22Rv1 (cell line): ENCODE data around the gene ABI3BP.

ENCODE experiments used
- H3K27ac ChIP-seq: fragments of 450-650 bp; 2 replicates; pipeline ENCODE4 v1.5.1; 2017
- CTCF ChIP-seq: fragments of 450-650 bp; IDR thresholded peaks from 2 replicates; pipeline ENCODE4 v1.5.1; 2017; ENCODE audit warnings: mild to moderate bottlenecking
- ZFX ChIP-seq: fragments of 450-650 bp; IDR thresholded peaks from 2 replicates; pipeline ENCODE4 v1.6.1; 2017; ENCODE audit warnings: antibody characterized with exemption, borderline replicate concordance

Gene ABI3BP

GRCh38 chr3:100852840-100853239 is 140.4 kb downstream of the ABI3BP start:
- TF ChIP-seq ZFX (no peak), CTCF (no peak)
- H3K27ac ChIP-seq, result no peak overlapping the region

DNA sequence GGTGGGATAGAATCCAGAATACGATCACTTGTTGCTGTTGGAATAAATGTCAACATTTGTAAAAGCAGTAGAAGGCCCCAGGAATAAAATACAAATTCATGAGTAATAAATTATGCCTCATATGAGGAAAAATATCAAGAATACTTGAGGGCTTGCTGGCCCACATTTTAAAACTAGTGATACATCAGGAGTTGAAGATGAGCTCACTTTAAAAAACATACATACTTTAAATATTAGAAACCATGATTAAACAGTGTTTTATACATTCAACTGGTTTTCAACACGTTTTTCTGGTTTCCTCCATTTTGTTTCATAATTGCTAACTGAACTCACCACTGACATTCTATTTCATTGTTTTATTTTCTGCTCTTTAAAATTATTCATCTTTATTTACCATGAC is 142.5 kb downstream of the ABI3BP start:
- no peak overlapping the region for H3K27ac ChIP-seq
- no peak for TF ChIP-seq CTCF
- TF ChIP-seq ZFX, result no peak

- no peak overlapping the region for H3K27ac ChIP-seq
- TF ChIP-seq ZFX, result no peak
- TF ChIP-seq CTCF, result no peak
These were observed 143.1 kb downstream of the ABI3BP start for GRCh38 chr3:100850156-100850555.

DNA sequence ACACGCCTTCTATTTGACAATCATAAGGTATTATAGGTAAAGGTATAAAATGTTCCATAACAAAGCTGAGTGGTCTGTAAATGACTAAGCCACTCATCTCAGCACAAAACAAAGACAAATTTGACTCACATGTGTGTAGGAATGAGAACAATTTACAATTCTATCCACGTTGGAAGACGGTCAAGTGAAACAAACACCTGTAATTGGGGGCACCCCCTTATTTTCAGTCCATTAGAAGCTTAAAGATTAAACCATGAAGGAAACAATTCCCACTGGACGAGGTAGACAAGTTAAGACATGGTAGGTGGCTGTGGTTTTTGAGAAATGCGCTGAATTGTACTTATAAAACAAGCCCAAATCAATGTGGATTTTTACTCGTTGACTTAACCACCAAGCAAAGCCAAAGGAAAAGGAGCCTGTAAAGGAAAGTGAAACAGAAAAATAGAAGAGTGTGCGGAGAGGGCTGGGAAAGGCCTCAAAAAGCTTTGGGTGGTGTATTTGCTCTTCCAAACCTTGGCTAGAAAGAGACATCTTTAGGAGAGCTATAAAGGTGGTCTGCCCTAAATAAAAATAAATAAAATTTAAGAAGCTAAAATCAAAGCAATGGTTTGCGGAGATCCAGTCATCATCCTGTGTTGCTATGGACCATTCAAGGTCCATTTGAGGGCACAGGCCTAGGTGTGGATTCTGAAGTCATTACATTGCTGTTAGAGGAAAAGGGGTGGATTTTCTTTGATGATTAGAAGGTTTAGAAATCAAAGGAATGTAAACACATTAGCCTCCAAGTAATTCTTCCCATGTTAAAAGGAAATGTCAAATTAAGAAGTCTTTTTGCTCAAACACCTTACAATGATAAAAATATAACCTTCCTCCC is 148.9 kb downstream of the ABI3BP start:
- TF ChIP-seq CTCF (no peak), ZFX (no peak)
- no peak overlapping the region for H3K27ac ChIP-seq

DNA sequence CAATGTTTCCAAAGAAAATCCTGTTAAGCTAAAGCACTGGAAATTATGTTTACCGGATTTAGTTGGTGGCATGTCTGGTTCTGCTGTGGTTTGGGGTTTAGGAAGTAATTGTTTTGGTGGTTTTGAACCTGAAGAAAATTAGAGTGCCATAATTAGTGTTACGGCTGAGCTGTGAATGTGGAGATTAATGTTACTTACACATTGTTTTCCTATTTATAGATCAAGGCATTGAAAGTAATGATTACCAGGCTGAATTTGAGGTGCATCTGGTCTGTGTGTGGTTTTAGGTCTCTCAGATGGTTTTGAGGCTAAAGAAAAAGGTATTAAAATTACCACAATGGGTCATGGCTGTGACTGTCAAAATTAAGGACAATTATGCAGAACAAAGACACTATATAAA is 155.1 kb downstream of the ABI3BP start:
- TF ChIP-seq CTCF, result no peak
- no peak for TF ChIP-seq ZFX
- H3K27ac ChIP-seq, result no peak overlapping the region

- TF ChIP-seq ZFX (no peak), CTCF (no peak)
- no peak overlapping the region for H3K27ac ChIP-seq
These were observed 156.6 kb downstream of the ABI3BP start for GRCh38 chr3:100836661-100837060.

- no peak for TF ChIP-seq ZFX
- TF ChIP-seq CTCF, result no peak
- H3K27ac ChIP-seq, result no peak overlapping the region
These were observed 158.9 kb downstream of the ABI3BP start for GRCh38 chr3:100834332-100834731.
